NCI-H510A treated with DMSO at 0.1 percent for 48 hours (cell line): Measurements from ENCODE around the gene CLDN17.

Source experiments
- DNase-seq: peaks from one replicate; lab custom pipeline; 2025; lab: John Stamatoyannopoulos, UW

The CLDN17 gene

DNA sequence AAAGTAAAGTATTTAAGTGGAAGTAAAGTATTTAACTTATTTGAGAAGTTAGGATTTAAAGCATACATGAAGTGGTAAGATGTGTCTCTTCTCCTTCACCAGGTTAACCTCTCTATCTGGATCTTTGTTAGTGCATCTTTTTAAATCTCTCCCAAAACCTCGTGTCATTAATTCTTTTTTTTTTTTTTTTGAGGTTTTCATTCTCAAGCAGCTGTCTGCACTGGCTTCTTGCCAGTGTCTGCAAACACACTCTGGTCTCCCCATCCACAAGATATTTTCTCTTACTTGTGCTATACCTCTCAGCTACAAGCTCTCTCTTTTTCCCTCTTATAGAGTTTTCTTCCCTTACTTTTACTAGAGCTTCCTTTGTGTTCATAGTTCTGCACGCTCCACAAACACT is 49.0 kb downstream of the CLDN17 start:
- DNase-seq: no peak

DNA sequence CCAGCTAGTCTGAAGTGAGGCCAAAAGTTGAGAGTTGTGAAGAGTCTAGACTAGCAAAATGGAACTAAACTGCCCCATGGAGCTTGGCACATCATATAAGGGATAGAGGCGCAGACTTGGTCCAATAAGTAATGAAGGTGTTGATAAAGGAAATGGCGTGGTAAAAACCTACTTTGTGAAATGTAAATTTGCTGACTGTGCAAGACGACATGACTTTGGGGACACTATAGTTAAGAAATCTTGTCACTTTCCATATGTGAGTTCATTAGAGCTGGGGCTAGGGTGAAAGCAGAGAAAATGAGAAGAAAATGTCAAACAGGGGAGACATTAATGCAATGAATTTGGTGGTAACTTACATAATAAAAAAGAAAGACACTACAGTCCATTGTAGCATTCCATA is 50.1 kb downstream of the CLDN17 start:
- DNase-seq: no peak
